SW480 (cell line): ENCODE data around the gene ATF7.
"Not testable (repeated sequence)": the region's sequence is repeated elsewhere in the genome, so short reads cannot be mapped to it uniquely, and the experiment has no call there.

Experiments
- DNase-seq: peaks from one replicate; pipeline ENCODE4 v3.0.0-alpha.2; 2016; ENCODE audit warnings: low spot score

The ATF7 gene

GRCh38 chr12:53627919-53628318, 1.7 kb upstream of the ATF7 start:
- no peak for DNase-seq

GRCh38 chr12:53626702-53627169, 554 bp upstream of the ATF7 start:
- DNase-seq, result no peak

GRCh38 chr12:53625373-53625945, 723 bp downstream of the ATF7 start:
- DNase-seq, result no peak

GRCh38 chr12:53624956-53625355, 1.2 kb downstream of the ATF7 start:
- no peak for DNase-seq

- no peak for DNase-seq
Observed at GRCh38 chr12:53624458-53624857, 1.7 kb downstream of the ATF7 start.

GRCh38 chr12:53623548-53624385, 2.4 kb downstream of the ATF7 start:
- DNase-seq, result no peak

GRCh38 chr12:53622724-53623123, 3.5 kb downstream of the ATF7 start:
- no peak for DNase-seq

GRCh38 chr12:53618275-53618674, 7.9 kb downstream of the ATF7 start:
- no peak for DNase-seq

GRCh38 chr12:53617700-53618099, 8.5 kb downstream of the ATF7 start:
- DNase-seq, result no peak

- DNase-seq, result no peak
Observed at GRCh38 chr12:53616950-53617349, 9.2 kb downstream of the ATF7 start.

- no peak for DNase-seq
Observed at GRCh38 chr12:53613821-53614220, 12.4 kb downstream of the ATF7 start.

GRCh38 chr12:53612978-53613377, 13.2 kb downstream of the ATF7 start:
- DNase-seq, result no peak

- no peak for DNase-seq
Observed at GRCh38 chr12:53611304-53611703, 14.9 kb downstream of the ATF7 start.

GRCh38 chr12:53606688-53607087, 19.5 kb downstream of the ATF7 start:
- not testable (repeated sequence) for DNase-seq

- no peak for DNase-seq
Observed at GRCh38 chr12:53604581-53604980, 21.6 kb downstream of the ATF7 start.

- DNase-seq, result no peak
Observed at GRCh38 chr12:53603804-53604203, 22.4 kb downstream of the ATF7 start.

- DNase-seq, result no peak
Observed at GRCh38 chr12:53603196-53603595, 23.0 kb downstream of the ATF7 start.

GRCh38 chr12:53602176-53602864, 23.9 kb downstream of the ATF7 start:
- no peak for DNase-seq

GRCh38 chr12:53601296-53601847, 24.8 kb downstream of the ATF7 start:
- DNase-seq, result no peak

- DNase-seq, result no peak
Observed at GRCh38 chr12:53600490-53601295, 25.5 kb downstream of the ATF7 start.

- no peak for DNase-seq
Observed at GRCh38 chr12:53599579-53599978, 26.6 kb downstream of the ATF7 start.

- not testable (repeated sequence) for DNase-seq
Observed at GRCh38 chr12:53598971-53599370, 27.2 kb downstream of the ATF7 start.
